MCF 10A (cell line): ENCODE results near the gene FAM53A. TPM values are rescaled to one million over a fixed set of nuclear protein-coding genes. Genes with fewer than 3 reads are reported as not detected.

ENCODE experiments used
- BruUV-seq: library from RNA; stranded (reverse); fragments of 400-500 nt; replicated peaks from 2 replicates; lab custom pipeline; 2021; lab: Mats Ljungman, UMichigan
- CTCF ChIA-PET: fragments of 300-600 bp; sonication (Branson Sonifier 250); formaldehyde crosslinking; extraction: SDS; loops from one replicate; lab custom pipeline; 2021; ENCODE audit warnings: antibody characterized with exemption, inconsistent platforms; lab: Yijun Ruan, JAX
- POLR2A ChIA-PET: fragments of 300-600, 350-650 bp; sonication (Branson Sonifier 250); formaldehyde crosslinking; extraction: SDS; loops from one replicate; lab custom pipeline; 2020; ENCODE audit warnings: antibody characterized with exemption, inconsistent platforms; lab: Yijun Ruan, JAX
- DNase-seq: peaks from one replicate; pipeline ENCODE4 v3.0.0-alpha.2; 2018; ENCODE audit not compliant: unreplicated experiment
- H3K27ac Mint-ChIP-seq: one replicate; pipeline ENCODE4 v1.8.0; 2022; ENCODE audit warnings: mild to moderate bottlenecking, low read depth, mixed read lengths; ENCODE audit not compliant: unreplicated experiment
- H3K27me3 Mint-ChIP-seq: one replicate; pipeline ENCODE4 v1.8.0; 2022; ENCODE audit warnings: mixed read lengths; ENCODE audit not compliant: insufficient read depth, unreplicated experiment
- H3K36me3 Mint-ChIP-seq: one replicate; pipeline ENCODE4 v1.8.0; 2022; ENCODE audit warnings: mild to moderate bottlenecking, moderate library complexity, mixed read lengths; ENCODE audit not compliant: insufficient read depth, unreplicated experiment
- H3K4me1 Mint-ChIP-seq: one replicate; pipeline ENCODE4 v1.8.0; 2022; ENCODE audit warnings: mixed read lengths; ENCODE audit not compliant: insufficient read depth, unreplicated experiment
- H3K4me3 Mint-ChIP-seq: one replicate; pipeline ENCODE4 v1.8.0; 2022; ENCODE audit warnings: mild to moderate bottlenecking, moderate library complexity, mixed read lengths; ENCODE audit not compliant: unreplicated experiment
- H3K9me3 Mint-ChIP-seq: one replicate; pipeline ENCODE4 v1.8.0; 2022; ENCODE audit warnings: mixed read lengths; ENCODE audit not compliant: unreplicated experiment
- CTCF ChIP-seq: fragments of 200-600 bp; IDR thresholded peaks from one replicate; pipeline ENCODE4 v1.8.0; 2022; ENCODE audit warnings: antibody characterized with exemption, mild to moderate bottlenecking; ENCODE audit not compliant: unreplicated experiment
- intact Hi-C: fragments of 100-400 bp; cut with micrococcal nuclease; formaldehyde crosslinking; loops from 2 replicates; pipeline ENCODE4 v1.14.1; 2022
- total RNA-seq: library from RNA; stranded (reverse); gene quantifications from 2 replicates; pipeline ENCODE4 v1.2.3, GENCODE V29; 2022

FAM53A gene
- total RNA-seq, 1 experiment from 2014 or later: 6.6 TPM

DNA sequence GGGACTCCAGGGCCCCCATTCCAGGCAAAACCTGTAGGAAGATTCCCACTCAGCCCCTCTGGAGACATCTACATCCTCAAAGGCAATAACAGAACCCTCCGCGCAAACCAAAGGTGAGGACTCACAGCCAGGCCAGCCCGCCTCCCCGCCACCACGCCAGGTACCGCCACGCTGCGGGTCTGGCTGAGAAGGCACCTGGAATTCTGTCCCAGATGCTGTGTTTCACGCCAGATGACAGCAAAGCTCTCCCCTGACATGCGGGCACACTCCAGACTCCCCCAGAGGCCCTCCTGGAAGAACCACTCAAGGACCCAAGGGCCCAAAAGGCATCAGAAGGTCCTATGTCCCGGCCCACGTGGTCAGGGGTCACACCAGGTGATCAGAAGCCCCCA is 59.6 kb downstream of the FAM53A start:
- ChIA-PET CTCF (no interaction called here), POLR2A (no interaction called here)
- Mint-ChIP-seq H3K27me3 (no peaks in the 10 kb centered on the region), H3K27ac (no peak overlapping the region), H3K4me1 (no peaks in the 10 kb centered on the region), H3K9me3 (no peaks in the 10 kb centered on the region), H3K4me3 (no peak overlapping the region), H3K36me3 (peaks cover 10% of the 10 kb centered on the region)
- intact Hi-C loops: no loop called here
- no peak for TF ChIP-seq CTCF
- no TSS peak for BruUV-seq
- DNase-seq: no peak

- no TSS peak for BruUV-seq
- CTCF ChIA-PET: no interaction called here
- no peak for TF ChIP-seq CTCF
- Mint-ChIP-seq H3K4me1 (no peaks in the 10 kb centered on the region), H3K4me3 (no peak overlapping the region), H3K36me3 (peaks cover 10% of the 10 kb centered on the region), H3K9me3 (no peaks in the 10 kb centered on the region), H3K27me3 (no peaks in the 10 kb centered on the region), H3K27ac (no peak overlapping the region)
- POLR2A ChIA-PET: no interaction called here
- no peak for DNase-seq
- intact Hi-C loops: no loop called here
Measured at GRCh38 chr4:1623821-1624518, 60.1 kb downstream of the FAM53A start.

- no TSS peak for BruUV-seq
- no peak overlapping the region for H3K27ac Mint-ChIP-seq
- no peaks in the 10 kb centered on the region for H3K4me1 Mint-ChIP-seq
- peaks cover 10% of the 10 kb centered on the region for H3K36me3 Mint-ChIP-seq
- no peaks in the 10 kb centered on the region for H3K9me3 Mint-ChIP-seq
- no peaks in the 10 kb centered on the region for H3K27me3 Mint-ChIP-seq
- no peak for DNase-seq
- TF ChIP-seq CTCF: no peak
- ChIA-PET POLR2A (no interaction called here), CTCF (no interaction called here)
- intact Hi-C loops: no loop called here
- H3K4me3 Mint-ChIP-seq: no peak overlapping the region
Measured at GRCh38 chr4:1623400-1623799, 60.7 kb downstream of the FAM53A start.

- H3K27ac Mint-ChIP-seq: no peak overlapping the region
- no TSS peak for BruUV-seq
- no peak for DNase-seq
- ChIA-PET CTCF (interaction anchor here (0.6 kb wide), 1 partner anchor 374 kb away, joined by 3 read pairs; no protein-coding TSS in a partner anchor), POLR2A (no interaction called here)
- H3K4me3 Mint-ChIP-seq: no peak overlapping the region
- H3K9me3 Mint-ChIP-seq: no peaks in the 10 kb centered on the region
- TF ChIP-seq CTCF: no peak
- no peaks in the 10 kb centered on the region for H3K27me3 Mint-ChIP-seq
- intact Hi-C loops: no loop called here
- no peaks in the 10 kb centered on the region for H3K4me1 Mint-ChIP-seq
- H3K36me3 Mint-ChIP-seq: peaks cover 10% of the 10 kb centered on the region
Measured at GRCh38 chr4:1622956-1623355, 61.2 kb downstream of the FAM53A start.
